HTERT RPE-1 (cell line): ENCODE results near the gene EEF1A2.

Experiments
- in situ Hi-C: fragments of 300-500 bp; cut with MboI; formaldehyde crosslinking; loops from 4 replicates; pipeline ENCODE4 v1.14.3; 2020; ENCODE audit warnings: low sequenced_read_pairs

The EEF1A2 gene

GRCh38 chr20:63471981-63472831 lies 26.7 kb downstream of the EEF1A2 start, which contains the start of gene KCNQ2:
Gene KCNQ2 (minus strand): TSS chr20:63472655. CDS start chr20:63472463, 192 bp downstream.
- in situ Hi-C loops: no loop called here

- in situ Hi-C loops: no loop called here
These were observed 27.2 kb downstream of the EEF1A2 start for GRCh38 chr20:63471717-63471980.

- in situ Hi-C loops: no loop called here
These were observed 27.7 kb downstream of the EEF1A2 start for GRCh38 chr20:63471002-63471716.

DNA sequence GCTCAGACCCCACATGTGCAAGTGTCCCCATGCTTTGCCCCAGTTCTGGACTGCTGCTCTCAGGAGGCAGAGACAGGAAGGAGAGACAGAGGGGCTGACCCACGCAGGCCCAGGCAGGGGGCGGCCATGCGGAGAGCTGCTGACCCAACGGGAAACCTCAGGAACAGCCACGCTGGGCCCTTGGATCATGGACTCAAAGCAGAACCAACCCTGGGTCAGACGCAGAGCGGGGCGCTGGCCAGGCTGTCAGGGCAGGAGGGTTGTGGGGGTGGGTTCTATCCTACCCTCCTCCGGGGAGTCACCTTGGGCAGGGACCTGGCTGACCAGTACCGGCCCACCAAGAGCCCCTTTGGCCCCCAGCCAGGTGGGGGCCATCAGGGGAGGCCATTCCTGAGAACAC lies 28.5 kb downstream of the EEF1A2 start:
- in situ Hi-C loops: no loop called here

- in situ Hi-C loops: no loop called here
These were observed 29.2 kb downstream of the EEF1A2 start for GRCh38 chr20:63469713-63470101.

GRCh38 chr20:63469019-63469712 lies 29.7 kb downstream of the EEF1A2 start:
- in situ Hi-C loops: no loop called here

DNA sequence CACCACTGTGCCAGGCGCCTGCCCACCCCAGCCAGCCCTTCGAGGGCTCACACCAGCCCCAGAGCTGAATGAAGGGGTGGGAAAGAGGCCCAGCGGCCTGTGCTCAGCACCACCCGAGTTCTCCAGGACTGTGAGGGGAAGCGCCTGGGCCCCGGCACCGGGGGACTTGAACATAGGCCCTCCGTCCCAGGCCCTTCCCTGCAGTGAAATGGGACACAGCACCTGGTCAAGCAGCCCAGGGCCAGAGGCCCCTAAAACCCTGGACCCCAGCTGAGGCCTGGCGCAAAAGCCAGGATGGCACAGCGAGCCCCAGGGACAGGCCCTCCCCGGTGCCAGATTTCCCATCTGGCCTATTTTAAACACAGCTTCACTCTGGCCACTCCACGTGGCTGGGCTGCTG lies 30.5 kb downstream of the EEF1A2 start:
- in situ Hi-C loops: no loop called here

- in situ Hi-C loops: no loop called here
These were observed 31.4 kb downstream of the EEF1A2 start for GRCh38 chr20:63467294-63468083.

DNA sequence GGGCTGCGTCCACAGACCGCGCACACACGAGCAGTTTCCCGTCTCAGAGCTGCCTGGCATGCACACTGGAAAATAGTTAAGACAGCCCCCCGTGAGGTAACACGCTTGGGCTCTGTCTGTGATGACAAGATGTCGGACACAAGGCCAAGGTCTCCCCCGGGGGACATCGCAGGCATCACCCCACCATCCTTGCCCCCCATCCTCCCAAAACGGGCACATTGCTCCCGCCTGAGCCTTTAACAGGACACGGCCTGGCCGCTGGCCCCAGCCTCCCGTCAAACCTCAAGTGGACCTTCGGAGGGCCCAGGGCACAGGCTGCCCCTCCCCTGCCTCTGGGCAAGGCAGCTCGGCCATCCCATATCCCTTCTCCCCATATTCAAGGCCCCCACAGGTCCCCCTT lies 32.0 kb downstream of the EEF1A2 start:
- in situ Hi-C loops: no loop called here

DNA sequence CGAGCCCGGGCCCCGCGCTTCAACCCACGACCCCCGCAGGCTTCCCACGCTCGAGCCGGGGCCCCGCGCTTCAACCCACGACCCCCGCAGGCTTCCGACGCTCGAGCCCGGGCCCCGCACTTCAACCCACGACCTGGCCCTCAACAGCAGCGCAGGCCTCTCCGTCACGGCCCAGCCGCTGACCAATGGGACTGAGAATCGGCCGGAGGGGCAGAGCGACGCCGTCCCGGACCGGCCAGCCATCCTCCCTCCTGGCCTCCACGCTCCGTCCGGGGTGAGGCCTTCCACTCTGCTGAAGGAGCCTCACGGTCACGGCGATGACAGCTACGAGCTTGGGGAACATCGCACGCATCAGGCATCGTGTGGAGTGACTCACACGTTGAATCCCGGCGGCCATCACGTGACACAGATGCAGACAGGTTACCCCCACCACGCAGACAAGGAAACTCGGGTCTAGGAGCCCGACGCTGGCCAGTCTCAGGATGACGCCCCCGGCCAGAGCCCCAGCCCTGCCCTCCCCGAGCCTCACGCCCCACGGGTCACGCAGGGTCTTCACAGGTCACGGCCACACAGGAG lies 32.5 kb downstream of the EEF1A2 start:
- in situ Hi-C loops: no loop called here

GRCh38 chr20:63465380-63466249 lies 33.3 kb downstream of the EEF1A2 start:
- in situ Hi-C loops: no loop called here

DNA sequence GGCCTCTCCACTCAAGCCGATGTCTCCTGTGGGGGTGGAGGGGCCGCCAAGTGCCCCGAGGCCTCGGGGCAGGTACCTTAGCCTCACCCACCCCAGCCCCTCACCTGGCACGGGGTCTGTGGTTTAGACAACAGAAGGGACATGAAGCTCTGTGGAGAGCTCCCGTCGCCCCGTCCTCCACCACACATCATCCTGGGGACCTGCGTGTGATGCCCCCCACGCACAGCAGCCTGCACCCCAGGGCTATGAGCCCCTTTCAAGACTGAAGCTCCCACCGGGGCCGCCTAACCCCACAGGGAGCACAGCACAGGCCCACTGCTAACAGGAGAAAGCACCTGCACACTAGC lies 34.6 kb downstream of the EEF1A2 start:
- in situ Hi-C loops: no loop called here

GRCh38 chr20:63463400-63464288 lies 35.2 kb downstream of the EEF1A2 start:
- in situ Hi-C loops: no loop called here

DNA sequence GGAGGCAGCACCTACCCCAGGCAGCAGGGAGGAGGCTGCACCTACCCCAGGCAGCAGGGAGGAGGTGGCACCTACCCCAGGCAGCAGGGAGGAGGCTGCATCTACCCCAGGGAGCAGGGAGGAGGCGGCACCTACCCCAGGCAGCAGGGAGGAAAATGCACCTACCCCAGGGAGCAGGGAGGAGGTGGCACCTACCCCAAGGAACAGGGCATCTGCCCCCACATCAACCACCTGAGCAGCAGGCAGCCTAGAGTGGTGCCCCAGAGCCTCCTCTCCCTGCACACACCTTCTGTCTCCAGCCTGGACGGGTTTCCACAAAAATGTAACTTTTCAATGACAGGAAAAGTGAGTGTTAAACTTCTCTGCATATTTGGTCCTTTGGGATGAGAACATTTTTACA lies 36.6 kb downstream of the EEF1A2 start:
- in situ Hi-C loops: no loop called here

- in situ Hi-C loops: no loop called here
These were observed 37.6 kb downstream of the EEF1A2 start for GRCh38 chr20:63461104-63461763.

- in situ Hi-C loops: no loop called here
These were observed 39.9 kb downstream of the EEF1A2 start for GRCh38 chr20:63459070-63459380.

GRCh38 chr20:63458170-63459069 lies 40.5 kb downstream of the EEF1A2 start:
- in situ Hi-C loops: no loop called here

DNA sequence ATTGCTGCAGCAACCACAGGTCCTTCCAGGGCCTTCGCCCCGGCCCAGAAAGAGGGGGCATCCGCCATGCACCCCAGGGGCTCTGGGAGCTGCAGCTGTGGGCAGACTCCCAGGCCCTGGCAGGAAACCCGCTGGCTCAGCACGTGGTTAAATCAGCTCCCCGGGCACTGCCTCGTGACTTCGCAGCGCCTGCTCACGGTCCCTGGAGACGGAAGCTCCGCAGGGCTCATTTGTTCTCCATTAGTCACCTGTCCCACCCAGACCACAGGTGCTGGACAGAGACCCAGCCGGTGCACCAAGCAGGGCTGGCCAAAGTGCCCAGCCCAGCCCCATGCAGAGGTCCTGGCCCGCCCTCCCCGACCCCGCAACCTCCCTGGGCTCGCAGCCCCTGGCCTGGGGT lies 41.1 kb downstream of the EEF1A2 start:
- in situ Hi-C loops: no loop called here
